Mesothelial cell of epicardium (in vitro differentiated cells): ENCODE data around the gene MMP2. TPM values are rescaled to one million over a fixed set of nuclear protein-coding genes. Genes with fewer than 3 reads are reported as not detected.
A peak's percentile ranks its signal among the peaks of the same experiment; 100 is the strongest.

Experiments
- DNase-seq, 2 experiments: peaks; one replicate each; pipeline ENCODE4 v3.0.0; 2021; ENCODE audit warnings: low spot score in 2 of 2; ENCODE audit not compliant: unreplicated experiment in 2 of 2
- H3K27ac Mint-ChIP-seq: 2 replicates; pipeline ENCODE4 v1.8.0; 2021; ENCODE audit warnings: mixed read lengths
- H3K27me3 Mint-ChIP-seq: 2 replicates; pipeline ENCODE4 v1.8.0; 2021; ENCODE audit warnings: low read depth, mixed read lengths
- H3K36me3 Mint-ChIP-seq: 2 replicates; pipeline ENCODE4 v1.8.0; 2021; ENCODE audit warnings: mixed read lengths
- H3K4me1 Mint-ChIP-seq: 2 replicates; pipeline ENCODE4 v1.8.0; 2021; ENCODE audit warnings: mixed read lengths
- H3K4me3 Mint-ChIP-seq: 2 replicates; pipeline ENCODE4 v1.8.0; 2021; ENCODE audit warnings: mild to moderate bottlenecking, moderate library complexity, mixed read lengths
- H3K9me3 Mint-ChIP-seq: 2 replicates; pipeline ENCODE4 v1.8.0; 2021; ENCODE audit warnings: mixed read lengths
- total RNA-seq: library from RNA; stranded (reverse); gene quantifications from 3 replicates; pipeline ENCODE4 v1.2.1, GENCODE V29; 2021
- TF ChIP-seq, protein P1 (sequence below): fragments of 200-600 bp; sonication (generic); IDR thresholded peaks from one replicate; pipeline ENCODE4 v1.5.0; 2021; ENCODE audit warnings: antibody characterized with exemption; ENCODE audit not compliant: unreplicated experiment

The MMP2 gene
- total RNA-seq, 1 donor from 2014 or later = 385 TPM

DNA sequence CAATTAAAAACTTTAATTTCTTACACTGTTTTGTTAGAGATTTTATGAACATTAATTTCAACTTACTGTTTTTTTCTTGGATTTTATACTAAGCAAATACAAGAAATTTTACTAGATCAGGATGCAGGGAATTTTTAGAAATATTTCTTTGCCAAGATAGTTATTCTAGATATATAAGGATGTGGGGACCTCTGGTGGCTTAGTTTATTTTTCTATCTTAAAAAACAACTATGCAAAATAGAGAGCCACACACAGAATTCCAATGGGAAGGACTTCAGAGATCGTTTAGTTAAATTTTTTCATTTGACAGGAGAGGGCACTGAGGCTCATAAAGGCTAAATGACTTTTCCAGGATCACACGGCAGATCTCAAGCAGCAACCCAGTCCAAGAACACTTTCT is 64.5 kb downstream of the MMP2 start:
- Mint-ChIP-seq H3K27ac (no peak overlapping the region), H3K4me3 (no peak overlapping the region), H3K9me3 (no peaks in the 10 kb centered on the region), H3K36me3 (no peaks in the 10 kb centered on the region), H3K4me1 (no peaks in the 10 kb centered on the region), H3K27me3 (no peaks in the 10 kb centered on the region)
- DNase-seq = no peak
- TF ChIP-seq, protein P1, sequence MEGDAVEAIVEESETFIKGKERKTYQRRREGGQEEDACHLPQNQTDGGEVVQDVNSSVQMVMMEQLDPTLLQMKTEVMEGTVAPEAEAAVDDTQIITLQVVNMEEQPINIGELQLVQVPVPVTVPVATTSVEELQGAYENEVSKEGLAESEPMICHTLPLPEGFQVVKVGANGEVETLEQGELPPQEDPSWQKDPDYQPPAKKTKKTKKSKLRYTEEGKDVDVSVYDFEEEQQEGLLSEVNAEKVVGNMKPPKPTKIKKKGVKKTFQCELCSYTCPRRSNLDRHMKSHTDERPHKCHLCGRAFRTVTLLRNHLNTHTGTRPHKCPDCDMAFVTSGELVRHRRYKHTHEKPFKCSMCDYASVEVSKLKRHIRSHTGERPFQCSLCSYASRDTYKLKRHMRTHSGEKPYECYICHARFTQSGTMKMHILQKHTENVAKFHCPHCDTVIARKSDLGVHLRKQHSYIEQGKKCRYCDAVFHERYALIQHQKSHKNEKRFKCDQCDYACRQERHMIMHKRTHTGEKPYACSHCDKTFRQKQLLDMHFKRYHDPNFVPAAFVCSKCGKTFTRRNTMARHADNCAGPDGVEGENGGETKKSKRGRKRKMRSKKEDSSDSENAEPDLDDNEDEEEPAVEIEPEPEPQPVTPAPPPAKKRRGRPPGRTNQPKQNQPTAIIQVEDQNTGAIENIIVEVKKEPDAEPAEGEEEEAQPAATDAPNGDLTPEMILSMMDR = peak; percentile 42

DNA sequence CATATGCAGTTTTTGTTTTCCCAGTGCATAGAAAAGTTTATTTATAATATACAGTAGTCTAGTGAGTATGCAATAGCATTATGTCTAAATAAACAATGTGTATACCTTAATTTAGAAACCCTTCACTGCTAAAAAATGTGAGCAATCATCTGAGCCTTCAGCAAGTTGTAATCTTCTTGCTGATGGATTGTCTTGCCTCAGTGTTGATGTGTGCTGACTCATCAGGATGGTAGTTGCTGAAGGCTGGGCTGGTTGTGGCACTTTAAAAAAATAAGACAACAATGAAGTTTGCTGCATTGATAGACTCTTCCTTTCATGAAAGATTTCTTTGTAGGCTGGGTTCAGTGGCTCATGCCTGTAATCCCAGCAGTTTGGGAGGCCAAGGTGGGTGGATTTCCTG is 73.6 kb downstream of the MMP2 start:
- H3K9me3 Mint-ChIP-seq = peaks cover 29% of the 10 kb centered on the region
- H3K27me3 Mint-ChIP-seq = no peaks in the 10 kb centered on the region
- no peak for DNase-seq
- H3K27ac Mint-ChIP-seq = no peak overlapping the region
- H3K36me3 Mint-ChIP-seq = peaks cover 35% of the 10 kb centered on the region
- TF ChIP-seq, protein P1 = no peak
- no peak overlapping the region for H3K4me3 Mint-ChIP-seq
- H3K4me1 Mint-ChIP-seq = peaks cover 7% of the 10 kb centered on the region

DNA sequence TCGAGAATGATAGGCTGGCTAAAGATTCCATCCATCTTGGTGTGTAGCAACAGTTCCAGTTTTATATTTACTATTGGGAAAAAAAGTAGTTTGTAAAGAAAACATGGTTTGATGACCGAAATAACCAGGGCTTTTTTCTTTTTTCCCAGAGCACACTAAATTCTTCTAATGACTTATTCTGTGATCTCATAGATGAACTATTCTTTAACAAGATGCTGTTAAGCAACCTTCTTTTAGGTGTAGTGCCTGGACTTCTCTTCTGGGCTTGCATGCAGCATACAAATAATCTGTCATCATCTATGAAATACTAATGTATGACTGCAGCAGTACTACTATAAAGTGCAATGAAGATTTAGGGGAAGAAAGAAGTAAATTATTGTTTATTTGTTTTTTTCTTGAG is 76.4 kb downstream of the MMP2 start:
- H3K36me3 Mint-ChIP-seq = peaks cover 35% of the 10 kb centered on the region
- no peak for DNase-seq
- TF ChIP-seq, protein P1 = no peak
- no peak overlapping the region for H3K4me3 Mint-ChIP-seq
- H3K9me3 Mint-ChIP-seq = peaks cover 29% of the 10 kb centered on the region
- H3K4me1 Mint-ChIP-seq = peaks cover 25% of the 10 kb centered on the region
- H3K27me3 Mint-ChIP-seq = no peaks in the 10 kb centered on the region
- no peak overlapping the region for H3K27ac Mint-ChIP-seq

Other genes with a start within 250 kb of the MMP2 start
- gene IRX6, start 155.0 kb upstream of the MMP2 start, total RNA-seq = 0.34 to 0.44 TPM (median 0.38 TPM) in 3 replicates
- gene LPCAT2, start 29.9 kb downstream of the MMP2 start, total RNA-seq = 22.4 to 25.1 TPM (median 25.0 TPM) in 3 replicates
- 2.2 to 2.8 TPM (median 2.5 TPM) in 3 replicates for gene CAPNS2, start 87.5 kb downstream of the MMP2 start, total RNA-seq
- gene SLC6A2, start 176.8 kb downstream of the MMP2 start, total RNA-seq = 0.18 to 0.34 TPM (median 0.31 TPM) in 3 replicates